ENCODE results near the gene NDUFA11.

The NDUFA11 gene

GRCh38 chr19:5905114-5905778 lies 1.7 kb upstream of the NDUFA11 start:
- no peak for DNase-seq

GRCh38 chr19:5904352-5905113 lies 943 bp upstream of the NDUFA11 start, which contains the start of gene VMAC:
VMAC (plus strand) TSS chr19:5904872; CDS start chr19:5904891, 19 bp downstream.
- peak; percentile 100 for DNase-seq

DNA sequence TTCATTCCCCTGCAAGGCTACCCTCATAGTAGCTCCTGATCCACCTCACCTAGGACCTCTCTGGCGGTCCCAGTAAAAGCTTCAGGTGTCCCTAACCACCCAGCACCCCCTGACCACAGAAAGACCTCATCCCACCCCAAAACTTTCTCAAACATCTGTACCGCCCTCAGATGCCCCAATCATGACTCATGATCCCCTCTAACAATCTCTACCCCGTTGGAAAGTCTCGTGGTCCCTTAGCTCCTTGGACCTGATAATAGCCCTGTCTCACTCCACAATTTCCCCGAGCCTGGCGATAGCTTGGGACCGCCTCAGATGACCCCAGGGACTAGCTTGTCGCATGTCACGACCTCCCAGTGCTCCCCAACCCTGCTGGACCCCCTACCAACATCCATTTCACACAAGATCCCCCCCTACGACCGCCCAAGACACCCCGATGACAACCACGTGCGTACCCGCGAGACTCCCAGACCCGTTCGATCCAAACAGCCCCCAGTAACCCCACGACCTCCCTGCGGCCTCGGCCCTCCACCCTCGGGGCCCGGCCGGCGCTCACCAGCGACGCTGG lies 450 bp downstream of the NDUFA11 start:
- no peak for DNase-seq

DNA sequence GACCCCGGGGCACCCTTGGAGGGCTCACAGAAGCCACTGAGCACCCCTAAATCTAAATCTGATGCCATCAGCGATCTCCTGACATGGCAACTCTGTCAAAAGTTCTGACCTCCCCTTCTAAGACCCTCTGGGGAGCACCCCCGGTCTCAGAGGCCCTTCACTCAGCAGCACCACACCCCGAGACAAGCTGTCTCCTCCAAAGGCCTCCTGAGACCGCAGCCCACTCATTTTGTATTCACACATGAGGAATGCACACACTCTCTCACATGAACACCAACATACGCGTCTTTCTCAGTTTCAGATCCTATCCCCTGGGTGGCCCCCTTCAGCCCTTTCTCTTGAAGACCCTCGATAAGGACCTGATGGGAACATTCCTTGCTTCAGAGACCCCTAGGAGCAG lies 2.6 kb downstream of the NDUFA11 start:
- DNase-seq = no peak

- DNase-seq = no peak
These were observed 3.7 kb downstream of the NDUFA11 start for GRCh38 chr19:5899728-5900526.

GRCh38 chr19:5897189-5897969 lies 6.2 kb downstream of the NDUFA11 start:
- no peak for DNase-seq

GRCh38 chr19:5896365-5897076 lies 7.1 kb downstream of the NDUFA11 start:
- no peak for DNase-seq

DNA sequence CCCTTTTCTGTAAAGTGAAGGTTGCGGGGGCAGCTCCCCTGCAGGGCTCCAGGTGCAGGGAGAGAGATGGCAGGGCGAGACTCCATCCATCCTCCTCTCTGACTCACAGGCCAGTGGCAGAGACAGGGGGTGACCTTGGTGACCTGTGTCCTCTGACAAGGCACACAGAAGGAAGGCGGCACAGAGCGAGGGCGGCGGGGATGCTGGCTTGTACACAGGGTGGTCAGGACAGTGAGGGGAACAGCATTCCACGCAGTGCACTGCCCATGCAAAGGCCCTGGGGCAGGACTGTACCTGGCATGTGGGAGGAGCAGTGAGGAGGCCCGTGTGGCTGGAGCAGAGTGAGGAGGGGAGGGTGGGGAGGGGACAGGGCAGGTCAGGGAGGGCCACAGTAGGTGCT lies 7.7 kb downstream of the NDUFA11 start:
- DNase-seq = no peak

- DNase-seq = no peak
These were observed 8.2 kb downstream of the NDUFA11 start for GRCh38 chr19:5895409-5895808.

- DNase-seq = no peak
These were observed 8.8 kb downstream of the NDUFA11 start for GRCh38 chr19:5894704-5895349.

DNA sequence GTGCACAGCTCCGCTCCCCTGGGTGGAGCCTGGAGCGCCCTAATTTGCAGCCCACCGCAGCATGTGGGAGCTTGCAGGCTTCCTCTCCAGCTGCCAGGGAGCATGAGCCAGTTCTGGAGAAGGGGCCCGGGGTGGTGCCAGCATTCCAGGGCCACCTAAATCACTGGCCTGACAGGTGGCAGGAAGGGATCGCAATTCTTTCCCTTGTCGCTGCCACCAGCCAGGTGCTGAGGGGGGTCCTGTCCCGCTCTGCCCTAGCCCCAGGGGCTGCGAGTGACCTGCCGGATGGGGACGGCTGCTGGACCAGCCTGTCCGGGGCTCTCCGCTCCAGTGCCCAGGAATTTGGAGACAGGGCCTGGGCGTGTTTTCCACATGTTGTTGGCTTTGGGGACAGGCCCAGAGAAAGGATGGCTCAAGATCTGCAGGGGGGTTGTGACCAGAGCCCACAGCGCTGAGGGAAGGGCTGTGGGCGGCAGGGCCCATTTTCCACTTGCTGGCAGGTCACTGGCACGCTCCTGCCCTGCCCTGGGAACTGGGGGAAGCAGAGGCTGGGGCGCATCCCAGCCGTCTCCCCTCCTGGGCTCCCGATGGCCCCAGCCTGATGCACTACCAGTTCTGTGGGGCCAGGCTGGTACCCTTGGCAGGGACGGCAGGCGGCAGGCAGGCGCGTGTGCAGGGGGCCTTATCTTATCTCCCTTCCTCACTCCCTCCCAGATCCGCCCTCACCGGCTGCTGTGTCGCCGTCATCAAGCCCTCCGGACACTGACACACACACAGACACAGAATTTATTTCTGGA lies 9.5 kb downstream of the NDUFA11 start:
- DNase-seq = no peak

DNA sequence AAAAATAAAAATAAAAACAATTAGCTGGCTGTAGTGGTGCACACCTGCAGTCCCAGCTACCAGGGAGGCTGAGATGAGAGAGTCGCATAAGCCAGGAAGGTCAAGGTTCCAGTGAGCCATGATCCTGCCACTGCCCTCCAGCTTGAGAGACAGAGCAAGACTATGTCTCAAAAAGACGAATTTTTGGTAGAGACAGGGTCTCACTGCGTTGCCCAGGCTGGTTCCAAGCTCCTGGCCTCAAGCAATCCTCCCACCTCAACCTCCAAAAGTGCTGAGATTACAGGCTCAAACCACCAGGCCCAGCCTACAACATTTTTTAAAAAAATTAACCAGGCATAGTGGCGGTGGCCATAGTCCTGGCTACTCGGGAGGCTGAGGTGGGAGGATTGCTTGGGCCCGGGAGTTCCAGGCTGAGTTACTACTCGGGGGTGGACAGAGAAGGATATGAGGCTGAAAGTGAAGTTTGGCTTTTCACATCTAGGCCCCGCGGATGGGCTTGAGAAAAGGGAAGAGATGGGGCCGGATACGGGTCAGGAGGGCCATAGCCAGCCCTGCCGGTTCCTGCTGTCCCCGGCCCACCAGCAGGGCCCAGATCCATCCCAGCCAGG lies 10.2 kb downstream of the NDUFA11 start:
- no peak for DNase-seq

- DNase-seq = no peak
These were observed 10.8 kb downstream of the NDUFA11 start for GRCh38 chr19:5892772-5893275.

DNA sequence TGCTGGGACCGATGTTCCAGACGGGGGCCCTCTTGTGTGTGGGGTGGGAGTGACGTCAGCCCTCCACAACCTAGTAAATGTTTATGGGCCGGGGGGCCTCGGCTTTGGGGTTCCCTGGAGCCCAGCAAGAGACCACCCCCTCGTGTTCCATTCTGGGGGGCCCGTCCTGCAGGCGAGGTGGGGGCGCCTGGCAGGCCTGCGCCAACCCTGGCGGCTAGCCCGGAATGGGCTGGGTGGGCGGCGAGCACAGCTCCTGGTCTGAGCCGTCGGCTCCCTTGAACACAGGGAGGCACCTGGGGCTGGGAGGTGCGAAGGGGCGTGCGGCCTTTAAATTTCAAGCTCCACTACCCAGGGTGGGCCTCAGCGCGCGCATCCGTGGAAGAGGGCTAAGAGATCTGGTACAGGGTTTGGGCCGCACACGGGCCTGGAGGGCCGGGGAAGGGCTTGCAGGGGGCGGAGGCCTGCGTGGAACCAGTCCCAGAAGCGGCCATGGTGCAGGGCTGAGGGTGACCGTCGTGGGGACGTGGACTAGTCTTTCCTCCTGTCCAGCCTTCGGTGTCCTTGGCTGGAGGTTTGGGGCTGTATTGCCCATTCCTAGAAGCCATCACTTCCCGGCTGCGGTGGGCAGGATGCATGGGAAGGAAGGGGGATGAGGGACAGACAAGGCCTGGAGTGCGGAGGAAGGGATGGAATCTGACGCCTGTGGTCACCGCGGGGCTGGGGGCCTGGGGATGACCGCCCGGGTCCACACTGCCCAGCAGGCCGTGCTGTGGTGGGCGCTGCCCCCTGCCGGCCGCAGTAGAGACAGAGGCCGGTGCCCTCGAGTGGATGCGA lies 11.4 kb downstream of the NDUFA11 start:
- no peak for DNase-seq

DNA sequence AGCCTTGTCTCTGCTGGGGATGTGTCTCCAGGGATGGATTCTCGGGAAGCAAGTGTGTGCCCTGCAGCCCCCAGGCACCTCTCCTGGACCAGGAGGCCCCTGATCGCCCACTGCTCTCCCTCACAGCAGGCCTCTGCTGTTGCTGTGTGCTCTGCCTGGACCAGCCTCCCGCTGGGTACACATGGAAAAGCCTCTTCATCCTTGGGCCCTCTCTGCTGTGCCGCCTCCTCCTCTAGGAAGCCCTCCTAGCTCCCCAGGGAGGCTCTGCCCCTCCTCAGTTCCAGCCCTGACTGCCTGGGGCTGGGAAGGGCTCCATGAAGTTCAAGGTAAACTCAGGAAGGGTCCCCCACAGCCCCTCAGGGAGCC lies 12.0 kb downstream of the NDUFA11 start:
- DNase-seq = no peak

- DNase-seq = no peak
These were observed 13.5 kb downstream of the NDUFA11 start for GRCh38 chr19:5890099-5890498.

DNA sequence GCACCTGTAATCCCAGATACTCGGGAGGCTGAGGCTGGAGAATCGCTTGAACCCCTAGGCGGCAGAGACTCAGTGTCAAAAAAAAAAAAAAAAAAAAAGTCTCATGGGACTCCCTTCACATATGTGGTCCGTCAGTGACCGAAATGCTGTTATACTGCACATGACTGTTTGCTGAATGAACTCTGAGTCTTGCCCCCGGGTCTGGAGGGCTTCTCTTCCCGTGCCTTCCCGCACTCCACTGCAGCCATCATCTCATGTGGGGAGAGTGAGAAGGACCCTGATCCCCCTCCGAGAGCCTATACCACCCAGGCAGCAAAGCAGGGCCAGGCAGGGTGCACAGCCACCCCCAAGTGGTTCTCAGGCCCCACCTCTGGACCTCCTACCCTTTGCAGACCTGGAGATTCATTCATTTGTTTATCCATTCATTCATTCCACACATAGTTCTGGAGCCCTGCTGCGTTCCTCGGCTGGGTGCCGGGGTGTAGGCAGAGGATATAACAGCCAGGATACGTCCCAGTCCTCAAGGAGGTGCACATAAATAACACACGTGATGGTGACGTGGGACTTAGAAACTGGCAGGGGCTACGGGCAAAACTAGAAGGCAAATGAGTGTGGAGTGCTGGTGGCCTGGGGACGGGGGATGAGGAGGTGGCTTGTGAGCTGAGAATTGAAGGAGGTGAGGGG lies 14.2 kb downstream of the NDUFA11 start:
- no peak for DNase-seq
